B cell (primary cell): ENCODE results near the gene NAA15.

Experiments
- CTCF ChIP-seq: fragments of 200-600 bp; IDR thresholded peaks from one replicate; pipeline ENCODE4 v1.8.0; 2022; ENCODE audit warnings: antibody characterized with exemption, mild to moderate bottlenecking
- EZH2 ChIP-seq: IDR thresholded peaks from 2 replicates; pipeline ENCODE4 v1.6.1; 2012; ENCODE audit warnings: borderline replicate concordance, low read depth, mild to moderate bottlenecking, moderate library complexity, low read length; ENCODE audit not compliant: insufficient read depth, poor library complexity, severe bottlenecking

- no peak for TF ChIP-seq CTCF
- no peak for TF ChIP-seq EZH2
Measured at GRCh38 chr4:139324620-139325019, 23.3 kb downstream of the NAA15 start.
